GM18517 (cell line): ENCODE measurements around the gene ASMTL.
"Not testable (repeated sequence)": the region's sequence is repeated elsewhere in the genome, so short reads cannot be mapped to it uniquely, and the experiment has no call there.

Experiments used
- ATAC-seq: cut with Tn5 transposase; IDR thresholded peaks from one replicate; pipeline ENCODE4 v1.9.1; 2021; ENCODE audit warnings: mild to moderate bottlenecking, moderate library complexity; ENCODE audit not compliant: unreplicated experiment

The ASMTL gene

DNA sequence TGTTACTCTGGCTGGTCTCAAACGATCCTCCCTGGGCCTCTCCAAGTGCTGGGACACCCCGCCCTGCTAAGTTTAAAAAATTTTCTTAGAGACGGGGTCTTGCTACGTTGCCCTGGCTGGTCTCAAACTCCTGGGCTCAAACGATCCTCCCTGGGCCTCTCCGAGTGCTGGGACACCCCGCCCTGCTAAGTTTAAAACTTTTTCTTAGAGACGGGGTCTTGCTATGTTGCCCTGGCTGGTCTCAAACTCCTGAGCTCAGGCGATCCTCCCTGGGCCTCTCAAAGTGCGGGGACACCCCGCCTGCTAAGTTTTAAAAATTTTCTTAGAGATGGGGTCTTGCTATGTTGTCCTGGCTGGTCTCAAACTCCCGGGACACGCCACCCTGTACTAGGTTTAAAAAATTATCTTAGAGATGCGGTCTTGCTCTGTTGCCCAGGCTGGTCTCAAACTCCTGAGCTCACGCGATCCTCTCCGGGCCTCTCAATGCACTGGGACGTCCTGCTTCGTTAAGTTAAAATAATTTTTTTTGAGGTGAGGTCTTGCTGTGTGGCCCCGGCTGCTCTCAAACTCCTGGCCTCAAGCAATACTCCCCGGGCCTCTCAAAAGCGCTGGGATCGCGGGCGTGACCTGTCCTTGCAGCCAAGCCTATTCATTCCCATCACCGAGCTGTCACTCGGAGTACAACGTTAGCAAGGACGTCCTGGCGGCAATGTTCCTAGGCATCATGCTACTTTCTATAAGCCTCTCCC, 61.9 kb downstream of the ASMTL start:
- ATAC-seq, result no peak

DNA sequence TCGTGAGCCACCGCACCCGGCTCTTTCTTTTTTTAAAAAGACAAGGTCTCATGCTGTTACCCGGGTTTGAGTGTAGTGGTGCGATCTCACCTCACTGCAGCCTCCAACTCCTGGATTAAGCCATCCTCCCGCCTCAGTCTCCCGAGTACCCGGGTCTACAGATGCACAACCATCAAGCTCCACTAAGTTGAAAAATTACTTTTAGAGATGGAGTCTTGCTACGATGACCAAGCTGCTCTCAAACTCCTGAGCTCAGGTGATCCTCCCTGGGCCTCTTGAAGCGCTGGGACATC, 62.8 kb downstream of the ASMTL start:
- ATAC-seq, result no peak

DNA sequence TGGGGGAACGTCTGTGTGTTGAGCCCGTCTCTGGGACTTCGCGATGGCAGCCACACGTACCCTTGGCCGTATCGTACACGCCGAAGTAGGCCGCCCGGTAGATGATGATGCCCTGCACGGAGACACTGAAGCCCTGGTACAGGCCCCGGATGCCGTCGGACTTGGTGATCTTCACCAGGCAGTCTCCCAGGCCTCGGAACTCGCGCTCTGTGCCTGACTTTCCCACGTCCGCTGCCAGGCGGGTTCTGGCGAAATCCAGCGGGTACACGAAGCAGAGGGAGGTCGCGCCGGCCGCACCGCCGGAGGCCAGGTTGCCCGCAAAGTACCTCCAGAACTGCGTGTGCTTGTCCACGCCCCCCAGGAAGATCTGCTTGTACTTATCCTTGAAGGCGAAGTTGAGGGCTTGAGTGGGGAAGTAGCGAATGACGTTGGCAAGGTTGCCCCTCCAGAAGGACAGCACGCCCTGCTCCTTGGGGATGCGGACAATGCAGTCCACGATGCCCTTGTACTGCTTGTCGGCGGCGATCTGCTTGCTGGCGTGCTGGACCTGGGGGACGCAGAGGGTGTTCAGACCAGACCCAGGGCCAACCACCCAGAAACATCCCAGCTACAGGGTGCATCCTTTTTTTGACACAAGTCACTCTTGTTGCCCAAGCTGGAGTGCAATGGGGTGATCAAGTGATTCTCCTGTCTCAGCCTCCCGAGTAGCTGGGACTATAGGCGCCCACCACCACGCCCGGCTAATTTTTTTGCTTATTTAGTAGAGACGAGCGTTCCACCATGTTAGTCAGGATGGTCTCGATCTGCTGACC, 63.3 kb downstream of the ASMTL start:
- no peak for ATAC-seq

DNA sequence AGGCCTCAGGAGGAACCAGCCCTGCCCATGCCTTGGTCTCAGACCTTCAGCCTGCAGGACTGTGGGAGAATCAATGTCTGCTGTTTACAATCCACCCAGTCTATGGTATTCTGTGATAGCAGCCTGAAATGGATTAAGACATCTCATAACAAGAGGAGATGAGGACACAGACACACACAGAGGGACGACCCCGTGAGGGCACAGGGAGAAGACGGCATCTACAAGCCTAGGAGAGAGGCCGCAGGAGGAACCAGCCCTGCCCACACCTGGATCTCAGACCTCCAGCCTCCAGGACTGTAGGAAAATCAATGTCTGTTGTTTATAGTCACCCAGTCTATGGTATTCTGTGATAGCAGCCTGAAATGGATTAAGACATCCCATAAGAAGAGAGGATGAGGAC, 64.1 kb downstream of the ASMTL start:
- ATAC-seq, result no peak

DNA sequence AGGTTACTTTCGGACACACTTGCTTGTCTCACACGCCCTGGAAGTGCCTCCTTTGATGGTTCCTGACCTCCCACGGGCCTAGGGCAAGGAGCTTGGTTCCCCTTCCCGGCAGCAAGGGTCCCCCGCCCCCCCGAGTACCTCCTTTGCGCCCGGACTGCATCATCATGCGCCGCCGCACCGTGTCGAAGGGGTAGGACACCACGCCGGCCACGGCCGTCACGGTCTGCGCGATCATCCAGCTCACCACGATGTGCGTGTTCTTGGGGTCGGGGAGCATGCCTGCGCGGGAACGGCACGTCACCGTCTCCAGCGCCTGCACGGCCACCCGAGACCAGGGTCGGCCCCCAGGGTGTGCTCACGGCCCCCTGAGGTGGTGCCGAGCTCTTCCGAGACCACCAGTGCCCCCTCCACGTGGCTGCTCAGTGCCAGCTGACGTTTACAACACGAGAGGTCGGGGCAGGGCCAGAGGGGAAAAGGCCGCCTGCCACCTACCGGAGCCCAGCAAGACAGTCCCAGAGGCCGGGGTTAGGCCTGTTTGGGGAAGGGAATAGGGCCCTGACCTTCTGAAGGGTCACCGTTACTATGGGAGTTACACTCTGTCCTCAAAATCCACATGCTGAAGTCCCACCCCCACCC, 65.5 kb downstream of the ASMTL start:
- ATAC-seq, result no peak

DNA sequence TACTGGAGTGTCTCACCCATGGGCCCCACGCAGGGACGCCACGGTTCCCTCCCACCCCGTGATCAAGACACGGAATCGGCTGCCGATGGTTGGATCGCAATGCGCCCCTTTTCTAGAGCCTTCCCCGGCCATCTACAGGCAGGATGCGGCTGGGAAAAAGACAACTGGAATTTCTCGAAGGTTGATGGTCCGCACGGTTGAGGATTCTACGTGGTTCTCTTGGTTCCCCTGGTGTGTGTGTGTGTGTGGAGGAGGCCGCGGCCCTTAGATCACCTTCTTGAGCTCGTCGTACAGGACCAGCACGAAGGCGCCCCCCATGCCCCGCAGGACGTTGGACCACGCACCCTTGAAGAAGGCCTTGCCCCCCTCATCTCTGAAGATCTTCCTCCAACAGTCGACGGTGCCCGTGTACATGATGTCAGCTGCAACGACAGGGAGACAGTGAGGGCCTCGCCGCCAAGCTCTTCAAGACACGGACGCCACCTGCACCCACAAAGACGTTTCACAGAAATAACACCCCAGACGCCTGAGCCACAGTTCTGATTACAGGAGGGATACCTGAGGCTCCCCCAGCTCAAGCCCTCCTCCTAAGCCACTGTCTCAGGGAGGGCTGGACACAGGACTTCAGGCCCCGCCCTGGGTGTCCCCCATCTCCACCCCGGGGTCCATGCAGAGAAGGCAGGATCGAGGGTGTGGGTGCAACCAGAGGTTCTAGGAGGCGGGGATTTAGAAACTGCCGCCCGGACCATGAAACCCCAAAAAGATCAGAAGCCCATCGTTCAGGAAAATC, 66.2 kb downstream of the ASMTL start:
- ATAC-seq, result no peak

DNA sequence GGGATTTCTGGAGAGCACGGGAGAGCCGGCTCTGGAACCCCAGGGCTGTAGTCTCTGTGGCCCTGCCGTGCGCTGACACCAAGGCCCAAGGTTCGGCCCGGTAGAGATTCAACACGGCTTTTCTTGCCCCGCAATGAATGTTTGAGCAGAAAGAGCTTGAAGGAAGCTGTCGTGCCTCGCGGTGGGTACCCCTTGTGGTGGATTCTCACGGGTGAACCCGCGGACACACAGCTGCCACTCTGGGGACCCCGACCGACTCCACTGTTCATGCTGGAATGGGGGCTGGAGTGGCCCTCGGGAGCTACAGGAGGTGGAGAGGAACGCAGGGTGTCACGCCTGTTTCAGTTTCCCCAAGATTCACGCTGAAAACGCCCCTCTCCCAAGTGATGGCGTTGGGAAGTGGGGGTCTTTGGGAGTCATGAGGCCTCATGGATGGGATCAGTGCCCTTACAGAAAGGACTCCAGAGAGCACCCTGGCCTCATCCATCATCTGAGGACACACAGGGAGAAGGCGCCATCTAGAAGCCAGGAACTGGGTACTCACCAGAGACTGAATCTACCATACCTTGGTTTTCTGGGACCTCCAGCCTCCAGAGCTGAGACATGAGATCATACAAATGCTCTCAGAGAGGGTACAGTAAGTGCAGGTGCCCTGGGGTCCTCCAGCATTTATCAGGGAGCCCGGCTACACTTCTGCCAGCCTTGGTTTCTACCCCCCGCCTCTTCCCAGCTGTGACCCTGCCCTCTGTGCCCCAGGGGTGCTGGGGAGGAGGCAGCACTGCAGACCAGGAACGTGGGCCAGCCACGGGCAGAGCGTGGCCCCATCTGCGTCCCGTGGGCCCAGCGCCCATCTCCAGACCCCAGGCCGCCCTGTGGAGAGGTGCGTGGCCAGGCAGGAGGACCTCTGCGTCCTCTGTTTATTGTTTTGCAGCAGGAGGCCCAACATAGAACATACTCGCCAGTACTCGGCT, 67.2 kb downstream of the ASMTL start:
- ATAC-seq, result no peak

DNA sequence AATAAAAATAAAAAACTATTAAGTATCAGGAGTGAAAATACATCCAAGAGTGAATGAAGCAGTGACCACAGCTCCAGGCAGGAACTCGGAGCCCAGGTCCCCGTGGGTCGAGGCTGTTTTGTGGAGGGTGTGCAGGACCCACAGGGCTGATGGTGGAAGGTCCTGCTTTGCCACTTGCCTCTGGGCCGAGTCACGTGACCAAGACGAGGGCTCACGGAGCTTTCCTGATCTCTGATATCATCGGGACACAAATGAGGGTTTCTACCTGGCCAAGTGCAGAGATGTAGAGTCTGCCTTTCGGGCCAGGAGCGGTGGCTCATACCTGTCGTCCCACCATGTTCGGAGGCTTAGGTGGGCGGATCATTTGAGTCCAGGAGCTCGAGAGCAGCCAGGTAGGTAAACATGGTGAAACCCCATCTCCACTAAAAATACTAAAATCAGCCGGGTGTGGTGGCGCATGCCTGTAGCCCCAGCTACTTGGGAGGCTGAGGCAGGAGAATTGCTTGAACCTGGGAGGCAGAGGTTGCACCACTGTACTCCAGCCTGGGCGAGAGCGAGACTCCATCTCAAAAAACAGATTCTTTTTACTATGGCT, 68.0 kb downstream of the ASMTL start:
- ATAC-seq, result no peak

DNA sequence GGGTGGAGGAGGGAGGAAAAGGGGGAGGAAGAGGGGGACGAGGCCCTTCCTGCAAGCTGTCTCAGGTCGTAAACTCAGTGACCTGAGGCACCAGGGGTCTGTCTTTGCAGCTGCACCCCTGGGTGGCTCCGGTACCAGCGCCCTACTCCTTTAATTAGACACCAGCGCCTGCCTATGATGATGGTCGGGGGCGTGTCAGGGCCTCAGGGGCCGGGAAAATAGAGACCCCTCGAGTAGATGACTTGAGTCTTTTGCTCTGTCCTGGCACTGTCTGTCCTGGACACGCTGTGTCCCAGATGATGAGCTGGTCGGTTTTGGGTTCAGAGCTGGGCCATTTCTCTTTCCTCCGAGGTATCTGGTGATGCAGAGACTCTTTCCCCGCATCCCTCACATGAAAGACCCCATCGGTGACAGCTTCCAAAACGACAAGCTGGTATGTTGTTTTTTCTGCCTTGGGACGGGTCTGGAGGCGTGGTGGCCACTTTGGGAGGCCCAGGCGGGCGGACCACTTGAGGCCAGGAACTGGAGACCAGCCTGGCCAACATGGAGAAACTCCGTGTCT, 72.0 kb downstream of the ASMTL start:
- no peak for ATAC-seq

DNA sequence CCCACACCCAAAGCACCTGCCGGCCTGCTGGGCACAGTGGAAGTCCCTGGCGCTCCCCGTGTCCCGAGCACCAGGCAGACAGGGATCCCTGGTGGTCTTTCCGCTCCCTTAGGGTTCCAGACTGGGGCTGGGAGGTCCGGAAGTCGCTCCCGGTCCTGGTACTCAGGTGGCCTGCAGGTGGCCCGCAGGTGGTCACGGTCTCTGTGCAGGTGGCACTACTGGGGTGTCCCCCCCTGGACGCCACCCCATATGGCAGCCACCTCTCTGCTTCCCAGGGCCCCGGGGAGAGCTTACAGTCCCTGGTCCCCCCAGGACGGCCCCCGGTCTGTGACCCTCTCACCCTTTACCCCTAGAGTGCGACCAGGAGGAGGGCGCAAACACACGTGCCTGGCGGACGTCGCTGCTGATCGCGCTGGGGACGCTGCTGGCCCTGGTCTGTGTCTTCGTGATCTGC, 74.4 kb downstream of the ASMTL start:
- ATAC-seq, result no peak

DNA sequence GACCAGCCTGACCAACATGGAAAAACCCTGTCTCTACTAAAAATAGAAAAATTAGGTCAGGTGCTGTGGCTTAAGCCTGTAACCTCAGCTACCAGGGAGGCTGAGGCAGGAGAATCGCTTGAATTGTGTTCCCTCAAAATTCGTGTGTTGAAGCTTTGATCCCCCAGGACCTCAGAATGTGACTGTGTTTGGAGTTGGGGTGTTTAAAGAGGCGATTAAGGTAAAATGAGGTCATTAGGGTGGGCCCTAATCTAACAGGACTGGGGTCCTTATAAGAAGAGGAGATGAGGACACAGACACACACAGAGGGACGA, 84.4 kb downstream of the ASMTL start:
- ATAC-seq, result no peak

DNA sequence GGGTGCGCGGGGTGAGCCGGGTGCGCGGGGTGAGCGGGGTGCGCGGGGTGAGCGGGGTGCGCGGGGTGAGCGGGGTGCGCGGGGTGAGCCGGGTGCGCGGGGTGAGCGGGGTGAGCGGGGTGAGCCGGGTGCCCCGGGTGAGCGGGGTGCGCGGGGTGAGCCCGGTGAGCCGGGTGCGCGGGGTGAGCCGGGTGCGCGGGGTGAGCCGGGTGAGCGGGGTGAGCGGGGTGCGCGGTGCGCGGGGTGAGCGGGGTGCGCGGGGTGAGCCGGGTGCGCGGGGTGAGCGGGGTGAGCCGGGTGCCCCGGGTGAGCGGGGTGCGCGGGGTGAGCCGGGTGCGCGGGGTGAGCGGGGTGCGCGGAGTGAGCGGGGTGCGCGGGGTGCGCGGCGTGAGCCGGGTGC, 86.3 kb downstream of the ASMTL start:
- ATAC-seq, result not testable (repeated sequence)

DNA sequence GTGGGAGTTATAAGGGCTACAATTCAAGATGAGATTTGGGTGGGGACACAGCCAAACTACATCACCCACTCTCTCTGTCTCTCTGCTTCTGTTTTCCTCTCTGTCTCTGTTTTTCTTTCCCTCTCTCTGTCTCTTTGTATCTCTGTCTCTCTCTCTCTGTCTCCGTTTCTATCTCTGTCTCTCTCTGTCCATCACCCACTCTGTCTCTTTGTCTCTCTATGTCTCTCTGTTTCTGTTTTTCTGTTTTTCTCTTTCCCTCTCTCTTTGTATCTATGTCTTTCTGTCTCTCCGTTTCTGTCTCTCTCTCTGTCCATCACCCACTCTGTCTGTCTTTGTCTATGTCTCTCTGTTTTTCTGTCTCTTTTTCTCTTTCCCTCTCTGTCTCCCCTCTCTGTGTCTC, 90.8 kb downstream of the ASMTL start:
- no peak for ATAC-seq

DNA sequence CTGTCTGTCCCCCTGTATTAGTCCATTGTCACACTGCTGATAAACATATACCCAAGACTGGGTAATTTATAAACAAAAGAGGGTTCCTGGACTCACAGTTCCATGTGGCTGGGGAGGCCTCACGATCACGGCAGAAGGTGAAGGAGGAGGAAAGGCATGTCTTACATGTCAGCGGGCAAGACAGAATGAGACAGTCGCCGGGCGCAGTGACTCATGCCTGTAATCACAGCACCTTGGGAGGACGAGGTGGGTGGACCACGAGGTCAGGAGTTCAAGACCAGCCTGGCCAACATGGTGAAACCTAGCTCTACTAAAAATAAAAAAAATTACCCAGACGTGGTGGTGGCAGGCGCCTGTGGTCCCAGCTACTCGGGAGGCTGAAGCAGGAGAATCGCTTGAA, 91.4 kb downstream of the ASMTL start:
- ATAC-seq, result no peak

DNA sequence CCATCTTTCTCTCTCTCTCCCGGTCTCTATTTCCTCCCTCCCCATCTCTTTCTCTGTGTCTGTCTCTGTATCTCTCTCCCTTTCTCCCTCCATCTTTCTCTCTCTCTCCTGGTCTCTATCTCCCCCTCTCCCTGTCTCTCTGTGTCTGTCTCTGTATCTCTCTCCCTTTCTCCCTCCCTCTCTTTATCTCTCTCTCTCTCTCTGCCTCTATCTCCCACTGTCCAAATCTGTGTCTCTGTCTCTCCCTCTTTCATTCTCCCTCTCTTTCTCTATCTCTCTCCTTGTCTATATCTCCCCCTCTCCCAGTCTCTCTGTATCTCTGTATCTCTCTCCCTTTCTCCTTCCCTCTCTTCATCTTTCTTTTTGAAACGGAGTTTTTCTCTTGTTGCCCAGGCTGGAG, 92.5 kb downstream of the ASMTL start:
- no peak for ATAC-seq

DNA sequence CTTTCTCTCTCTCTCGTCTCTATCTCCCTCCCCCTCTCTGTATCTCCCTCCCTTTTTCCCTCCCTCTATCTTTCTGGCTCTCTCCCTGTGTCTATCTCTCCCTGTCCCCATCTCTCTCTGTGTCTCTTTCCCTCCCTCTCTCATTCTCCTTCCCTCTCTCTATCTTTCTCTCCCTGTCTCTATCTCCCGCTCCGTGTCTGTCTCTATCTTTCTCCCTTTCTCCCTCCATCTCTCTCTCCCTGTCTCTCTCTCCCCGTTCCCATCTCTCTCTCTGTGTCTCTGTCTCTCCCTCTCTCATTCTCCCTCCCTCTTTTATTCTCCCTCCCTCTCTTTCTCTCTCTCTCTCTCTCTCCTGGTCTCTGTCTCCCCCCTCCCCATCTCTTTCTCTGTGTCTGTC, 93.2 kb downstream of the ASMTL start:
- ATAC-seq, result no peak

DNA sequence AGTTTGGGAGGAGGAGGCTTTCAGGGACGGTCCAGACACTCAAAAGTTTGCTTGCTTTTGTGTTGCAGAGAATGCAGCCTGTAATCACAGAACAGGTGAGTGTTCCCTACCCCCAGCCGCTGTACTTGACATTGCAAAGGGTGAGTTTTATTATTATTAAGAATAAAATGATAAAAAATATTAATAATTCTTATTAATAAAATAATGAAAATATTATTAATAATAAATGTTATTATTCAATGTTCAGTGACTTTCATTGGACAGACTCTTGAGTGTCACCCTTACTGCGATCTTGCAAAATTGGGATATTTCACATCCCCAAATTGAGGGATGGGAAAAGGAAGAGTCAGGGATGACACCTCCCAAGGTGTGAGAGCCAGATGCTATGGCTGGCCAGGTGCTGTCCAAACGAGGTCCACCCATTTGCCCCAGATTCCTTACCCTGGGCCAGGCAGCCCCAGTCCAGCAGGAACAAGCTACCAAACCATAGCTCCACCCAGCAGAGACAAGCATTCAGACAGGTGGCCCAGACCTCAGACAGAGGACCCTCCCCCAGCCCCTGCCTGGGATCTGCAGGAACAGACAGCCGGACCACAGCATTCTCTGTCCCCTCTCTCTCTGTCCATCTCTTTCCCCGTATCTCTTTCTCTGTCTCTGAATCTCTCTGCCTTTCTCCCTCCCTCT, 93.8 kb downstream of the ASMTL start:
- no peak for ATAC-seq

DNA sequence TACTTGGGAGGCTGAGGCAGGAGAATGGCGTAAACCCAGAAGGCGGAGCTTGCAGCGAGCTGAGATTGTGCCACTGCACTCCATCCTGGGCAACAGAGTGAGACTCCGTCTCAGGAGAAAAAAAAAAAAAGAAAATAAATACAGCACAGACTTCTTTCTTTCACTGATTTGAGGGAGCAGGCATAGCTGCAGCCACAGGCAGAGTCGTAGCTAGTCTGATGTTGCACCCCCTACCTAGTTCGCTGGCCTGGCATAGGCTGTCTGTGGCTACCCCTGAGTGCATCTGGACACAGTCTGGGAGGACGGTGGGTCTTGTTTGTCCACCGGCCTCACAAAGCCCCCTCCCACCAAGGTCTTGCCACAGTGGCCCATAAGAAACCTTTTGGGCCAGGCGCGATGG, 94.7 kb downstream of the ASMTL start:
- no peak for ATAC-seq
